HG02852 (cell line): ENCODE data around the gene AP2B1.

Source experiments
- ATAC-seq: cut with Tn5 transposase; IDR thresholded peaks from one replicate; pipeline ENCODE4 v1.9.1; 2021; ENCODE audit warnings: mild to moderate bottlenecking, moderate library complexity; ENCODE audit not compliant: unreplicated experiment

The AP2B1 gene

DNA sequence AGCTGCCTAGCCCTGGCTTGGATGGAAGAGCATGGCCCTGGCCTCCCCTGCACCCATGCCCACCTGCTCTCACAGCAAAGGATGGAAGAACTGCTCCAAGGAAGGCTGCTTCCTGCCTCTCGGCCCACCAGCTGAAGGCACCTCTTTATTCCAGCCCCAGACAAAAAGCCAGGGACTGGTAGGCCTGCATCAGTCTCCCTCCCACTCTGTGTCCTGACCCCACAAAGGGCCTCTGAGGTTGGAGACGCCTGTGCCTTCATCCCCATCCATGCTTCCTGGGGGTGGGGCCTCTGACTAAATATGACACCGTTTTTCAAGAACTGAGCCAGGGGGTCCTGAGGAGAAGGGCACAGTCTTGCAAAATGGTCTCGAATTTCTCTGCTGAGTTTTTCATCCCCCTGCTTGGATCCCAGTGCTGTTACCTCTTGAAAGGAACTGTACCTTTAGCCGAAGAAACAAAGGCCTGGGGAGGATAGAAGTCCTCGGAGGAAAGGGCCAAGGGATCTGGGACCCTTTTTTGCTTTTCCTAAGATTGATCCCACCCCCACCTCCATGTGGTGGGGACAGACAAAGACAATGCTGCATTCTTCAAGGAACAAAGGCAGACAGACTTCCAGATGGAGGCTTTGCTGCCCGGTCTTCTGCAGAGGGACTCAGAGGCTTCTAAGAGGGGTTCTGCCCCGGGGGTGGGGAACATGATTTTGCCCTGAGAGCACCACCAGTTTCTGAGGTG is 178.8 kb downstream of the AP2B1 start:
- ATAC-seq = no peak

DNA sequence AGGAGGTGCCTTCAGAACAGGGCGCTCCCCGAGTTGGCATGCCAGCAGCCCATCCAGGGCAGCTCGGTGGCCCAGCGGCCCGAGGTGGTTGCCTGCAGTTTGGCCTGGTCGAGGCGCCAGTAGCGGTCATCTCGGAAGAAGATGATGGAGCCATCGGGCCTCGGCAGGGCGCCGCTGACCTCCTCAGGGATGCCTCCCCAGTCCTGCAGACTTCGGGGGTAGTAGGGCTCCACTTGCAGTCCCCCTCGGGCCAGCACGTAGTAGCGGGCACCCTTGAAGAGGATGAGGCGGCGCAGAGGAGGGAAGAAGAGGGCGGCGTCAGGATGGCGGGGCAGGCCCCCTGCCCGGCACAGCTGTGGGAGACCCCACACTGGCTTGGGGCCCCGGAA is 179.4 kb downstream of the AP2B1 start:
- no peak for ATAC-seq

DNA sequence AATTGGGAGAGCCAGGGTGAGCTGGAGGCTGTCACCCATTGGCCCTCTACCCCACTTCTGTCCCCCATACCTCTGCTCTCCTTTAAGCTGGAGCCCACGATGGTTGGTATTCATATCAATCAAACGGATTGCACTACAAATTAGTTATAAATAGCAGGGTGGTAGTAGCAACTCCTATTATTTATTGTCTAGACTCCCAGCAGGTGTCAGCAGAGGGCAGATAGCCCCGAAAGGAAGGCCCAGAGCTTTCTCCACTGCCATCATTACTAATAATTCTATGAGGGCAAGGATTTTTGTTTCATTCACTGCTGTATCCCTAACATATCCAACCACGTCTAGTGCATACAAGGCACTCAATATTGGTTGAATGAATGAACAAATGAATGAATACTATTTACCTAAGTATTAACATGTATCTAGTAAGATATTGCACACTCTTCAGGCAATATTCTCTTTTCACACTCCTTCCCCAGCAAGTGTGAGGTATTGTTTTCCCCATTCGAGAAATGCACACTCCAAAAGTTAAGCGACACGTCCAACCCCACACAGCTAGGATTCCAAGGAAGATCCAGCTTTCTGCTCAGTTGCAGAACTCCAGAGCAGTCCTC is 179.9 kb downstream of the AP2B1 start:
- no peak for ATAC-seq

DNA sequence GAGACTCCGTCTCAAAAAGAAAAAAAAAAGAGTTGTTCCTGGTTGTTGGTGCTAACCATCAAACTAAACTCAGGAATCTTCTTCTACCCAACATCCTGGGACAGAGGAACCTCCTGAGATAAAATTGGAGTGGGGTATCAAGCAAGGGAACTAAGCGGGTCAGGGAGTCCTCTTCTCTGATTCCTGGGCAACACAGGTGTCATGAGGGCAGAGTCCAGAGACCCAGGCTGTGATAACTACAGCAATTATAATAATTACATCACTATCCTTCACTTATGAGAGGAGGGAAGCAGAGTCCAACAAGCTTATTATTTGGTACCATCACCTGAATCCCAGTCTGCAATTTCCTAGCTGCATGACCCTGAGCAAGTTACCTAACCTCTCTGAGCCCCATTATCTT is 181.7 kb downstream of the AP2B1 start:
- ATAC-seq = no peak

DNA sequence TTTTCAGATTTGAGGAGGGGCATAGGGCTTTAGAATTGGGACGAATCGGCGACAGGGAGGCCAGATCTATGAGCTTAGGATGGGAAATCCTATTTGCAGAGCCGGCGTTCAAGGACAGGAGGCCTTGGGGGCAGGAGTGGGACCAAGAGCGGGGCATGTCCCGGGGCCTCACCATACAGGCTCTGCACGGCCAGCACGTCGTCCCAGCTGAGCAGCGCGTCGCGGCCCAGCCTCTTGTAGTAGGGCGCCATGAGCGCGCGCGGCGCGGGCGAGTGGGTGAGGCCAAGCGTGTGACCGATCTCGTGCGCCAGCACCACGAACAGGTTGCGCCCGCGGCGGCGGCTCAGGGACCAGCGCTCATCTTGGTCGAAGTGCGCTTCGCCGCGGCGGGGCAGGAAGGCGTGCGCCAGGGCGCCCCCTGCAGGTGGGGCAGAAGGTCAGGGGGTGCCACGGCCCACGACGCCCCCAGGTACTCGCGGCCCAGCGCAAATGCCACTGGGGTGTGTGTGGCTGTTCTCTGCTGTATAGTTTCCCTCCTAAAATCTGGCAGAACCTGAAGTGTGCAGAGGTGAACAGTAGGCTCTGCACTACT is 182.9 kb downstream of the AP2B1 start:
- ATAC-seq = no peak

DNA sequence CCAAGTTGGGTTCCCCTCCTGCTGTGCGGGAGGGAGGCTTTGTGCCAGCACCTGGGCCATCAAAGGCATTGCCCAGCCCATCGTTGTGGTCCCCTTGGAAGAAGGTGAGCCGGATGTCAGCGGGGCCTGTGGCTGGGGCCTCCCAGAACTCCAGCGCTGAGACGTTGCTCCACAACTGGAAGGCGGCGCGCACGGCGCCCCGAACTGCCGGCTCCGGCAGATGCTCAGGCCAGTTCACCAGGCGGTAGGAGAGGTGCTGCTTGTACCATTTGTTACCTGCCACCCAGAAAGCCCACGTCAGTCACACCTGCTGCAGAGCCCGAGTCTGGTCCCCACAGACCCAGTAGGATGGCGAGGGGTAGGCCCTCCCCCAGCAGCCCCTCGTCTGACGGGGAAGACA is 186.0 kb downstream of the AP2B1 start:
- no peak for ATAC-seq

DNA sequence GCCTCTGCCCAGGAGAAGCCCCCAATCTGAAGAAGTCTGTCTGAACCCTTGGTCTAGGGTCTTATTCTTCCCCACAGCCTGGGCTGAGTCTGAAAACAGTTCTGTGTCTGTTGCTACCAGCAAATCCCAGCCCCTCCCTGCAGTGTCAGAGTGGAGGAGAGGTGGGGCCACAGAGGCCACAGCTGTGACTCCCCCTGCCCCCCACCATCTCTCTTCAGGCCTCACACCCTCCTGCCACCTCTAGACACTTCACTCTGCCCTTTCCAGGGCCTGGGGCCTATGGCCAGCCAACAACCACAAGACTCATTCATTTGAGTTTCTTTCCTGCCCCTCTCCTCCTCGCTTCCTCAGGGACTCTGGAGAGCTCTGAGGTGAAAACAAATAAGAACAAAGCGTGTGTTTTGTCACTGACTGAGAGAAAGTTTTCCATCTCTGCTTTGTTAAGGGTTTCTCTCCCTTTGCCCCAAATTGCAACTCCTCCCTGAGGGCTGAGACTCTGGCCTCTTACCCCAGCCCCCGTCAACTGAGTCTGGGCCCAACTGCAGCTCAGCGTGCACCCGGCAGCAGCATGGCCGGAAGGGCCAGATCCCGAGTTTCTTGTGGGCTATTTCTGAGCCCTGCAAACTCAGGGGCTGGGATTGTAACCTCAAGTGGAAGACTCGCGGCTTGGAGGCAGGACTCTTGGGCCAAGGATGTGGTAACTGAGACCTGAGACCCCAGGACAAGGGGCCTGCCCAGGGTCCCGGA is 186.7 kb downstream of the AP2B1 start:
- ATAC-seq = no peak

DNA sequence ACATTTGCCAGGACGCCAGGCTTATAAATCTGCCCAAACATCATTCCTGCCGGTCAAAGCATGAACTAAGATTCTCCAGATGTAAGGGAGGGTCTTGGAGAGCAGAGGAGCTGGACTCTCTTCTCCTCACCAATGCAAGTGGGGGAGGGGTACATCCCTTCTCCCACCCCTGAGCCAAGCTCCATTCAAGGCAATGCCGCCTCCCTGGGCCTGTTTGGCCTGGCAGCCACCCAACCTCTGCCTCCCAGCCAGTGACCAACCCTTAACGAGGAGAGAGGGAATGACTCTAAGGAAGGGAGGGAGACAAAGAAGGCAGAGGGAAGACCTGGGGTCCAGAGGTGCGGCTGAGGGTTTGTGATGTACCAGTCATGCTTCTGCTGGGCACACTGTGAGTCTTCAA is 187.4 kb downstream of the AP2B1 start:
- ATAC-seq = no peak

DNA sequence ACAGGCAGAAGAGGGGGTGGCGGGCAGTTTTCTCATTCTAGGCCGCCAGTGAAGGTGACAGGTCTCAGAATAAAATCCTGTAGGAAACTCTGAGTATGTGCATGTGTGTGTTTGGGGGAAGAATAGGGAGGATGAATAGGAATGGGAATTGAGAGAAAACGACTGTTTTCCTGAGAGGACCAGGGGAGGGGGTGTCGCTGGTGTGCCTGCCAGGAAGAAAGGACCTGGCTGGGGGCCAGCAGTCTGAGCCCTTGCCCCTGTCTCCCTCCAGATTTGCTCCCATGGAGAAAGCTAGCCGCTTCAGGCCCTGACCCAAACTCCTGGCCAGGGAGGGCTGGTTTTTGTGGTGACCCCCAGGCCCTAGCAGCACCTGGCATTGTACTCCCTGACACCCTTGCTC is 187.9 kb downstream of the AP2B1 start:
- no peak for ATAC-seq

DNA sequence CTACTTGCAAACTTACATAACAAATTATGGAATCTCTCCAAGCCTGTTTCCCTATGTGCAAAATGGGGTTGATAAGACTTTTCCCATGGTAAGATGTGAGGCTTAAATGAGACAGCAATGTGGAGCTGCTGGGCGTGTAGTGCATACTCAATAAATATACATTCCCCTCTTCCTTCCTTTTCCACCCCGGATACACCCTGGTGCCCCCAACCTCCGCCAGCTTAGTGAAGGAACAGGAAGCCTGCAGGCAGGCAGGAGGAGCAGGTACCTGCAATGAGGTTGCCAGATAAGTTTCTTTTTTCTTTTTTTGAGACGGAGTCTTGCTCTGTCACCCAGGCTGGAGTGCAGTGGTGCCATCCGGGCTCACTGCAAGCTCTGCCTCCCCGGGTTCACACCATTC is 188.5 kb downstream of the AP2B1 start:
- no peak for ATAC-seq
